GM12878 (cell line): ENCODE results near the gene NMBR.
"Not testable (repeated sequence)": the region's sequence is repeated elsewhere in the genome, so short reads cannot be mapped to it uniquely, and the experiment has no call there.

ENCODE experiments used
- CBFB ChIP-seq: IDR thresholded peaks from 2 replicates; pipeline ENCODE4 v1.6.1; 2016; ENCODE audit warnings: antibody characterized with exemption, low read depth
- CUX1 ChIP-seq: IDR thresholded peaks from 2 replicates; pipeline ENCODE4 v1.6.1; 2012; ENCODE audit warnings: improper control_type of control experiment, low read depth, low read length; ENCODE audit not compliant: insufficient replicate concordance
- FOS ChIP-seq: IDR thresholded peaks from 3 replicates; pipeline ENCODE4 v1.6.1; 2011; ENCODE audit warnings: borderline replicate concordance; ENCODE audit not compliant: insufficient read length; ENCODE audit errors: extremely low read depth
- FOXK2 ChIP-seq: fragments of 450-650 bp; IDR thresholded peaks from 2 replicates; pipeline ENCODE4 v1.6.1; 2017; ENCODE audit warnings: mild to moderate bottlenecking, moderate library complexity
- HDAC6 ChIP-seq: fragments of 200-600 bp; sonication (generic); IDR thresholded peaks from one replicate; pipeline ENCODE4 v1.8.0; 2017; ENCODE audit warnings: antibody characterized with exemption; ENCODE audit not compliant: unreplicated experiment
- MAX ChIP-seq: IDR thresholded peaks from 2 replicates; pipeline ENCODE4 v1.6.1; 2012; ENCODE audit warnings: low read depth, low read length, improper control_type of control experiment
- POLR2A ChIP-seq: IDR thresholded peaks from 2 replicates; pipeline ENCODE4 v1.6.1; 2011; ENCODE audit warnings: low read depth, mild to moderate bottlenecking, low read length
- POLR2AphosphoS5 ChIP-seq: IDR thresholded peaks from 2 replicates; pipeline ENCODE4 v1.6.1; 2011; ENCODE audit warnings: mild to moderate bottlenecking, low read length, inconsistent platforms
- RBBP5 ChIP-seq: fragments of 200-600 bp; sonication (generic); conservative IDR thresholded peaks from 2 replicates; pipeline ENCODE4 v1.6.1; 2016
- REST ChIP-seq: IDR thresholded peaks from 2 replicates; pipeline ENCODE4 v1.6.1; 2012; ENCODE audit warnings: mild to moderate bottlenecking, low read depth, low read length
- ZNF207 ChIP-seq: fragments of 450-650 bp; IDR thresholded peaks from 2 replicates; pipeline ENCODE4 v1.6.1; 2014; ENCODE audit warnings: antibody characterized with exemption, mild to moderate bottlenecking, borderline replicate concordance
- TF ChIP-seq, protein P1 (sequence below), 3 experiments: IDR thresholded peaks in 2 of 3; conservative IDR thresholded peaks in 1 of 3; 2 replicates each; pipeline ENCODE4 v1.5.1; 2011; ENCODE audit warnings: low read depth in 3 of 3, low read length in 3 of 3, mild to moderate bottlenecking in 3 of 3, control low read depth in 2 of 3, moderate library complexity in 2 of 3, inconsistent platforms in 1 of 3, mixed read lengths in 1 of 3; ENCODE audit not compliant: control insufficient read depth in 2 of 3, insufficient read depth in 1 of 3; ENCODE audit errors: extremely low read depth in 1 of 3
- TF ChIP-seq, protein P2 (sequence below): IDR thresholded peaks from 2 replicates; pipeline ENCODE4 v1.6.1; 2011; ENCODE audit warnings: low read depth, mild to moderate bottlenecking, low read length, moderate library complexity, borderline replicate concordance; ENCODE audit errors: extremely low read depth
- TF ChIP-seq, protein P3 (sequence below): fragments of 450-650 bp; IDR thresholded peaks from 2 replicates; pipeline ENCODE4 v1.6.1; 2014; ENCODE audit warnings: mild to moderate bottlenecking

GRCh38 chr6:142110820-142111219, 36.1 kb downstream of the NMBR start:
- TF ChIP-seq CUX1, RBBP5, REST, HDAC6, POLR2AphosphoS5, FOXK2, ZNF207, FOS, CBFB, MAX, POLR2A: not testable (repeated sequence)
- TF ChIP-seq, protein P1, sequence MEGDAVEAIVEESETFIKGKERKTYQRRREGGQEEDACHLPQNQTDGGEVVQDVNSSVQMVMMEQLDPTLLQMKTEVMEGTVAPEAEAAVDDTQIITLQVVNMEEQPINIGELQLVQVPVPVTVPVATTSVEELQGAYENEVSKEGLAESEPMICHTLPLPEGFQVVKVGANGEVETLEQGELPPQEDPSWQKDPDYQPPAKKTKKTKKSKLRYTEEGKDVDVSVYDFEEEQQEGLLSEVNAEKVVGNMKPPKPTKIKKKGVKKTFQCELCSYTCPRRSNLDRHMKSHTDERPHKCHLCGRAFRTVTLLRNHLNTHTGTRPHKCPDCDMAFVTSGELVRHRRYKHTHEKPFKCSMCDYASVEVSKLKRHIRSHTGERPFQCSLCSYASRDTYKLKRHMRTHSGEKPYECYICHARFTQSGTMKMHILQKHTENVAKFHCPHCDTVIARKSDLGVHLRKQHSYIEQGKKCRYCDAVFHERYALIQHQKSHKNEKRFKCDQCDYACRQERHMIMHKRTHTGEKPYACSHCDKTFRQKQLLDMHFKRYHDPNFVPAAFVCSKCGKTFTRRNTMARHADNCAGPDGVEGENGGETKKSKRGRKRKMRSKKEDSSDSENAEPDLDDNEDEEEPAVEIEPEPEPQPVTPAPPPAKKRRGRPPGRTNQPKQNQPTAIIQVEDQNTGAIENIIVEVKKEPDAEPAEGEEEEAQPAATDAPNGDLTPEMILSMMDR (IDR thresholded peaks at IDR 0.05 in 2 of 3, conservative IDR thresholded peaks at IDR 0.05 in 1 of 3; ENCODE audit: control insufficient read depth in 2 of 3, extremely low read depth in 1 of 3, insufficient read depth in 1 of 3, low read depth in 3 of 3, low read length in 3 of 3): not testable (repeated sequence)
- TF ChIP-seq, protein P2, sequence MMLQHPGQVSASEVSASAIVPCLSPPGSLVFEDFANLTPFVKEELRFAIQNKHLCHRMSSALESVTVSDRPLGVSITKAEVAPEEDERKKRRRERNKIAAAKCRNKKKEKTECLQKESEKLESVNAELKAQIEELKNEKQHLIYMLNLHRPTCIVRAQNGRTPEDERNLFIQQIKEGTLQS: not testable (repeated sequence)
- TF ChIP-seq, protein P3, sequence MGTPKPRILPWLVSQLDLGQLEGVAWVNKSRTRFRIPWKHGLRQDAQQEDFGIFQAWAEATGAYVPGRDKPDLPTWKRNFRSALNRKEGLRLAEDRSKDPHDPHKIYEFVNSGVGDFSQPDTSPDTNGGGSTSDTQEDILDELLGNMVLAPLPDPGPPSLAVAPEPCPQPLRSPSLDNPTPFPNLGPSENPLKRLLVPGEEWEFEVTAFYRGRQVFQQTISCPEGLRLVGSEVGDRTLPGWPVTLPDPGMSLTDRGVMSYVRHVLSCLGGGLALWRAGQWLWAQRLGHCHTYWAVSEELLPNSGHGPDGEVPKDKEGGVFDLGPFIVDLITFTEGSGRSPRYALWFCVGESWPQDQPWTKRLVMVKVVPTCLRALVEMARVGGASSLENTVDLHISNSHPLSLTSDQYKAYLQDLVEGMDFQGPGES: not testable (repeated sequence)
